Stimulated activated CD4-positive, alpha-beta T cell treated with anti-CD3 and anti-CD28 coated beads, Interleukin-12 subunit alpha, Interleukin-12 subunit beta, amount 100 ng/mL, for 48 hours (primary cell): ENCODE results near the gene RALGAPB.
"Not testable (repeated sequence)": the region's sequence is repeated elsewhere in the genome, so short reads cannot be mapped to it uniquely, and the experiment has no call there.

Experiments
- DNase-seq, 3 donors: peaks; one replicate each; pipeline ENCODE4 v3.0.0-alpha.2; 2020; ENCODE audit warnings: low read depth in 2 of 3, low spot score in 1 of 3

RALGAPB gene

DNA sequence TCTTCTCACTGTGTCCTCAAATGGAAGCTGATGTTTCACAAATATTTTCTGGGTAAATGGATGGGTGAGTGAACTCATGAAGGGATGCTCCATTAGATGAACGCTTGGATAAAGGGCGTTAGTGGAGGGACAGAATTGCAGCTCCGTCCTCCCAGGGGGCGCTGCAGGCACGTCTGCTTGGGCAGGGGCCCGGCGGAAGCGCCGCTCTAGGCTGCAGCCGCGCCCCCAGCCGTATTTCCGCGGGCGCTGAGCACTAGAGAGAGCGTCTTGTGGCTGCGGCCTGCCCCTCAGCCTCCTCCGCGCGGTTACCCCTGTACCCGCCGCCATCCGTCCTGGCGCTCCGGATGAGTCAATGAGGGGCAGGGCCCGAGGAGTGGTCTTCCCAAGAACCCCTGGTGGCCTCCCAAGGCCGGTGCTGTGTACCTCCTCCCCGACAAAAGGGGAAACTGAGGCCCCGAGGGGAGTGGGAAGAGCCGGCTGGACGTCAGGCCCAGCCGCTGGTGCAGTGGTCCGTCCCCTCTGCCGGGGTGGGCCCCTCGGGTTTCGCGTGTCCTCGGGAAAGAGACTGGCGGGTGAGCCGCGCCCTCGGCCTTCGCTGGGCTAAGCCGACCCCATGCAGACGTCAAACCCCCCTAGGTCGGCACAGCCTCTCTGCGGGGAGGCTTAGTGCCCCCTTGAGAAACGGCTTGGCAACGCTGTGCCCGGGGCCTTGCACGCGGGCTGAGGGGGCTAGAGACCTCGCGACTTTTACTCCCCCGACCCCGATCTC, 26.0 kb upstream of the RALGAPB start:
- peak; percentile 87 to 96 (median 94) for DNase-seq

DNA sequence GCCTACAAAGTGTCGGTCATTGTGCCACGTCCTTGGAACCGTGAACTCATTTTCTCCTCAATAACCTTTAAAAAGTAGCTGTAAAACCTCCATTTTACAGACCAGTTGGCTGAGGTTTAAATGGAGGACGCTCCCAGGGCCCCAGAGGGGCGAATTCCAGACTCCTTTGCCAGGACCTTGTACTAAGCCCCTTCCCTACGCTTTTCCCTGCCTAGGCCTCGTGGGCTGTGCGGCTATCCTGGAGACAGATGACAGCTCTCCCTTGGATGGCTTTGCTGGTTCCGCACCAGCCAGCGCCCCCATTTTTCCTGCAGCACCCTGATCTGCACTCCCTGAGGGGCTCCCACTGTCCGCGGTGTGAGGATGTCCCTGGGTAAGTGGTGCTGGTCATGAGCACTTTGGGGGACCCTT, 25.4 kb upstream of the RALGAPB start:
- no peak for DNase-seq

DNA sequence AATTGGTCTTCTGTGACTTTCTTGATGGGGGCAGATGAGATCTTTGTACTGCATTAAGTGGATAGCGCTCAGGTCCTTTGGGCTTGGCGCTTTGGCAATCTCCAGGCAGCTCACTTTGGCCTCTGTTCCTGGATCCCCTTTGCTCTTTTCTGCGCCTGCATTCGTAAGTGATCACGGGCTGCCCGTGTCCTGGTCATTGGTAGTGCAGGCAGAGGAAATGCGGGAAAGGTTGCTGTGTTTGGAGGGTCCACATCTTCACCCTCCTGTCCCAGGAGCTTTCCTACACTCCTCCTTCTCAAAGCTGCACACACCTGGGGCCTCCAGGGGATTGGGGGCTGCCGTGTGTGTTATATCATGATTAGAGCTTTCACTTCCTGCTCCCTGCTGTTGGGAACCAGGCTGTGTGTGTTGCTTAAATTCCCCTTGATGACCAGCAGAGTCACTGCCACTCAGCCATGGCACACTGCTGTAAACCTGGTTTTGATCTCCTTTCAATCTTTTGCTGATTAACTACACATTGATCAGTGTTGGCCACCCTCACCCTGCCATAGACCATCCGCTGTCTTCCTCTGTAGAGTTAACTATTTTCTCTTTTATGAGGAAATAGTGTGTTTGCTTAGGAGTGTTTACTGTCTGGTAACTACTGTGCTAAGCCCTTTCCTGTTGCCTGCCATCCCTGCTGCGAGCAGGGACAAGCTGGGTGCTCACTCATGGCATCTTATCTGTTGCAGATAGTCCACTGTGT, 24.5 kb upstream of the RALGAPB start:
- no peak for DNase-seq

DNA sequence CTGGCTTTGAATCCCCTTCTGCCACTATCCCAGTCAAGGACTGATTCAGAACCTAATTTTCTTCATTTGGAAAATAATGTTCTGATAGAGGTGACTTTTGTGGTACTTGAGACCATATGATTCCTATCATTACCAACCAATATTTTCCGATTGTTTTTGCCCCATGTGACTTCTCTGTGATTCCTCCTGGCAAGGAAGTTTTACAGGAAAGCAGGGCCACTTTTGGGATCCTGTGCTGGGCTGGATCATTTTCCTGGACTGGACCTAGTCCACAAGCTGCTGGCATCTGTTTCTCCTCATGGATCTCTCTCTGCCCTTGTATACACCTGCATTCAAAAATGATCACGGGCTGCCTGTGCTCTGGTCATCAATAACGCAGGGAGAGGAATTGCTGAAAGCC, 23.6 kb upstream of the RALGAPB start:
- DNase-seq, result no peak

DNA sequence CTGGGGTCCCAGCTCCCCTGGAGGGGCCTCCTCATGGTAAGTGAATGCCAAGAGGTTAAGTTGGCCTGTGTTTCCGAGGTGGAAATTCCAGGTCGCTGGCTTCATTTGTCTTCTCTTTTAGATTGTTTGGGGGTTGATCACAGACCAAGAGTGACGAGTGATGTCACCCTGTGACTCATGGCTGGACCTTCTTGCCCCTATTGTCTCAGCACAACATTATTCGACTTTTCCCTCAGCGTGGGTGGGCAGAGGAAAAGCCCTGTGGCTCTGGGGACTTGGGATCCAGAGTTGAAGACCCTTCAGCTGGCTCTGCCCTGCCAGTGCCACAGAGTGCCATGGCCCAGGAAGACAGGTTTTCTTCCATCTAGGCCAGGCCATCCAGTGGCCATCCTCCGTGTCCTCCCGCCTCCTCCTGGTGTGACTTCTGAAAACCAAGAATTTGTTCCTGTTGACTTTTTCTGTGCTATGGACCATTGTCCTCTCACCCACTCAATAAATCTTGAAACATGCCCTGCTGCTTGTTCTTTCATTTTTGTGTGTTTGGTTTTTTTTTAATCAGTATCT, 22.1 kb upstream of the RALGAPB start:
- DNase-seq, result no peak

DNA sequence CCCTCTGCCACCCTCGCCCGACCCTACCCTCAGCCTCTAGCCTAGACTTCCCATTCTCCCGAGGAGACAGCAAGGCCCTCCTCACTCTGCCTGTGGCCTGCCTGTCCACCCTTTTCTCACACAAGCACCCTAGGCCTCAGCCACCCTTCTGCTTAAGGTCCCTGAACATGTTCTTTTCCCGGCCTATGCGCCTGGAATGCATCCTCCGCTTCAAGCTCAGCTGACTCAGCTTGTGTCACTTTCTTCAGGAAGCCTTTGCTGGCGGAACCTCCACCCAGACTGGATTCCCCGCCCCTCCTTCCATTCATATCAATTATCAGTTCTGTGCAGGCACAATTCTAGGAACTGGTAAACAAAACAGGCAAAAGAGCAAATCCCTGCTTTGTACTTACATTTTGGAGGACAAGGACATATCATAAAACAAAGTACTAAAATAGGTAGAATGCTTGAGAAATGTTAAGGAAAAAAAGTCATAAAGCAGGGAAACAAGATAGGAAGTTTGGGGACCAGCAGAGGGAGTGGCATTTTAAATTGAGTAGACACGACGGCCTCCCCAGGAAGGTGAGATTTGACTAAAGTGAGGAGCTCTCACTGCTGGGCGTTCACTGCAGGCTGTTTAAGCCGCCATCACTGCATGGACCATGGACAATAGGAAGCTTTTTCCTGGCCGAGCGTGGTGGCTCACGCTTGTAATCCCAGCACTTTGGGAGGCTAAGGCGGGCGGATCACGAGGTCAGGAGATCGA, 19.6 kb upstream of the RALGAPB start:
- DNase-seq, result no peak

DNA sequence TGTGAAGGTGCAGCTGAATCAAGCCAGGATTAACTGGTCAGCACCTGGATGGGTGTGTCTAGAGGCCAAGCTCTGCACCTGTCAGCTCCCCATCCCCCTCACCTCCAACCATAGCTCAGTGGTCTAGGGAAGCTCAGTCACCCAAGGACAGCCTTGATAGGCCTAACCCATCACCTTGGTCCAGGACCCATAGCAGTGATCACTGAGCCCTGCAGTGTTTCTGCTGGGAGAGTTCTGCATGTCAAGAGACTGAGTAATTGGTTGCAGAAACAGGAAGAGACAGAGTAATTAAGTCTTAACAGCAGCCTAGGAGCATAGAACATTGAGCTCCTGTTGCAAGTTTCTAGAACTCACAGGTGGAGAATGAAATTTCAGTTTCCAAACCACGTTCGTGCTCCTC, 18.7 kb upstream of the RALGAPB start:
- no peak for DNase-seq

DNA sequence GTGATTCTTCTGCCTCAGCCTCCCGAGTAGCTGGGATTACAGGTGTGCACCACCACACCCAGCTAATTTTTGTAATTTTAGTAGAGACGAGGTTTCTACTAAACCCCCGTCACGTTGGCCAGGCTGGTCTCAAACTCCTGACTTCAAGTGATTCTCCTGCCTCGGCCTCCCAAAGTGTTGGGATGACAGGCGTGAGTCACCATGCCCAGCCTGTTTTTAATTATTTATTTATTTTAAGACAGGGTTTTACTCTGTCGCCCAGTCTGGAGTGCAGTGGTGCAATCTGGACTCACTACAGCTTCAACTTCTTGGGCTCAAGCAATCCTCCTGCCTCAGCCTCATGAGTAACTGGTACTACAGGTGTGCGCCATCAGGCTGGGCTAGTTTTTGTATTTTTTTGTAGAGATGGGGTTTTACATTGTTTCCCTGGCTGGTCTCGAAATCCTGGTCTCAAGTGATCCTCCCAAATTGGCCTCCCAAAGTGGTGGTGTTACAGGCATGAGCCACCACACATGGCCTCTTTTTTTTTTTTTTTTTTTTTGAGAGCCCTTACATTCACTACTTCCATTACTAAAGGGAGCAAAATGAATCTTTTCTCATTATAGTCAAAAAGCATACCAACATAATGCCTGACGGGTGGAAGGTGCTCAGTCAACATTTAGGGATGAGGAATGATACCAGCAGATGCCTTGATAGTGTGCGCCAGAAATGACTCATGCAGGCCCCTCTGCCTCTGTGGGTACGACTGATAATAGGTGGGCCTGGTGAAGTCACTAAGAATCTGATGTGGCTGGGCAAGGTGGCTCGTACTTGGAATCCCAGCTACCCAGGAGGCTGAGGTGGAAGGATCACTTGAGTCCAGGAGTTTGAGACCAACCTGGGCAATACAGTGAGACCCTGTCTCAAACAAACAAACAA, 17.8 kb upstream of the RALGAPB start:
- DNase-seq, result no peak

DNA sequence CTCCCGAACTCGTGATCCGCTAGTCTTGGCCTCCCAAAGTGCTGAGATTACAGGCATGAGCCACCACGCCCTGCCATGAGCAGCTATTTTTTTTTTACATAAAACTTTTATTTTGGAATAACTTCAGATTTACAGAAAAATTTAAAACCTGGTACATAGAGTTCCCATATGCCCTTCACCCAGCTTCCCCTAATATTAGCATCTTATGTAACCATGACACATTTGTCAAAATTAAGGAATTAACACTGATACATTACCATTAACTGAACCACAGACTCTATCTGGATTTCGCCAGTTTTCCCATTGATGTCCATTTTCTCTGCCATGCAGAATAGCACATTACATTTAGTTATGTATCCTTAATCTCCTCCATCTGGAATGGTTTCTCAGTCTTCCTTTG, 14.3 kb upstream of the RALGAPB start:
- no peak for DNase-seq

DNA sequence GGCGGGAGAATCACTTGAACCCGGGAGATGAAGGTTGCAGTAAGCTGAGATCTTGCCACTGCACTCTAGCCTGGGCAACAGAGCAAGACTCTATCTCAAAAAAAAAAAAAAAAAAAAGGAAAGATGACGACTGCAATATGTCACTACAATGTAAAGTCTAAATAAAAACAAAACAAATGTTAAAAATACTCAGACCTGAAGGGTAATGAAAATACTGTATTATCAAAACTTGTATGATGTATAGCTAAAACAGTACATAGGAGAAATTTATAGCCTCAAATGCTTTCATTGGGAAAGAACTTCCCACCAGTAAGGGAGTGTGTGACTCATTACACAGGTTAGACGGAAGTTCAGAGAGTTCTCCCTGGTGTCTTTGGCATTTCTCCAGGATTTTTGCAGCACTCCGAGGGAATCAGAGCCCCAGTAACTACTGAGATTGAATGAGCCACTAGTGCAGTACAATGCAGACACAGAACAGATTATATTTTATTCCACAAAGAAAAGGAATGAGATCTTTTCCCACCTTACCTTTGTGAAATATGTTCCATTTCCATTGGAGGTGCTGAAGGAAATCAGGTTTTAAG, 12.5 kb upstream of the RALGAPB start:
- DNase-seq, result no peak

DNA sequence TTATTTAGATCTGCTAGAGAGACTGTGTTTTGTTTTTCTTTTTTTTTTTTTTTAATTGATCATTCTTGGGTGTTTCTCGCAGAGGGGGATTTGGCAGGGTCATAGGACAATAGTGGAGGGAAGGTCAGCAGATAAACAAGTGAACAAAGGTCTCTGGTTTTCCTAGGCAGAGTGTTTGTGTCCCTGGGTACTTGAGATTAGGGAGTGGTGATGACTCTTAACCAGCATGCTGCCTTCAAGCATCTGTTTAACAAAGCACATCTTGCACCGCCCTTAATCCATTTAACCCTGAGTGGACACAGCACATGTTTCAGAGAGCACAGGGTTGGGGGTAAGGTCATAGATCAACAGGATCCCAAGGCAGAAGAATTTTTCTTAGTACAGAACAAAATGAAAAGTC, 12.0 kb upstream of the RALGAPB start:
- DNase-seq, result not testable (repeated sequence)

DNA sequence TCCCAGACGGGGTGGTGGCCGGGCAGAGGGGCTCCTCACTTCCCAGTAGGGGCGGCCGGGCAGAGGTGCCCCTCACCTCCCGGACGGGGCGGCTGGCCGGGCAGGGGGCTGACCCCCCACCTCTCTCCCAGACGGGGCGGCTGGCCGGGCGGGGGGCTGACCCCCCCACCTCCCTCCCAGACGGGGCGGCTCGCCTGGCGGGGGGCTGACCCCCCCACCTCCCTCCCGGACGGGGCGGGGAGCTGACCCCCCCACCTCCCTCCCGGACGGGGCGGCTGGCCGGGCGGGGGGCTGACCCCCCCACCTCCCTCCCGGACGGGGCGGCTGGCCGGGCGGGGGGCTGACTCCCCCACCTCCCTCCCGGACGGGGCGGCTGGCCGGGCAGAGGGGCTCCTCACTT, 11.5 kb upstream of the RALGAPB start:
- DNase-seq, result not testable (repeated sequence)

DNA sequence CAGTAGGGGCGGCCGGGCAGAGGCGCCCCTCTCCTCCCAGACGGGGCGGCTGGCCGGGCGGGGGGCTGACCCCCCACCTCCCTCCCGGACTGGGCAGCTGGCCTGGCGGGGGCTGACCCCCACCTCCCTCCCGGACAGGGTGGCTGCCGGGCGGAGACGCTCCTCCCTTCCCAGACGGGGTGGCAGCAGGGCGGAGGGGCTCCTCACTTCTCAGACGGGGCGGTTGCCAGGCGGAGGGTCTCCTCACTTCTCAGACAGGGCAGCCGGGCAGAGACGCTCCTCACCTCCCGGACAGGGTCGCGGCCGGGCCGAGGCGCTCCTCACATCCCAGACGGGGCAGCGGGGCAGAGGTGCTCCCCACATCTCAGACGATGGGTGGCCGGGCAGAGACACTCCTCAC, 11.1 kb upstream of the RALGAPB start:
- DNase-seq, result not testable (repeated sequence)

DNA sequence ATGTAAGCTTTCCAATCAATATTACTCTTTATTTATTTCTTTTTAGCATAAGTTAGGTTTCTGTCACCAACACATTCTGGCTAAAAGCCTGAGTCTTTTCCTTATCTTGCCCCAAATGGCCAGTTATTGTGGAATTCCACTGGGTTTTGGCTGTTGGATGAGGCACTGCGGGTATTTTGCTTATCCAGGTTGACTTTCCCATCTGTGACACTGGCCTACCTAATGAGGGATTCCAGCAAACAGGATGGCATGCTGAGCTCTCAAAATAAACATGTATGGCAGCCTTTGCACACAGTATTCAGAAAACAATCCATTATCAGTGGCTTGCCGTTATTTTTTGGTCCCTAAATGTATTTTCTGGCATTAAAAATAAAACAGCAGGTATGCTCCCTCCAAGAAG, 6.5 kb upstream of the RALGAPB start:
- no peak for DNase-seq

DNA sequence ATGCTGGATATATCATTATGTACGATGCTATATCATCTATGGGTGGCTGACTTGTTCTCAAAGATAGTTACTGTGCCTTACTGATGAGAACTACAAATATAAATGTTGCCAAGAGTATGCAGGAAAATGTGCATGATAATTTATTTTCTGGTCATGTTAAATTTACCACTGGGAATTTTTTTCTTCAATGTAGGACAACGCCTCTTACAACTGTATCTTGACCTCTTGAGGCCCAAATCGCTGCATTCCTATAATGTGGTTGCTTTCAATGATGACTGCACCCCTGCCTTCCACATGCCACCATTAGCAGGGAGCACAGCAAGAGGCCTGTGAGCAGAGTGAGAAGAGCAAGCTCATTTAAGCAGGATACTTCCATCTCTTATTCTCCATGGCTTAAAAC, 5.7 kb upstream of the RALGAPB start:
- DNase-seq, result no peak

DNA sequence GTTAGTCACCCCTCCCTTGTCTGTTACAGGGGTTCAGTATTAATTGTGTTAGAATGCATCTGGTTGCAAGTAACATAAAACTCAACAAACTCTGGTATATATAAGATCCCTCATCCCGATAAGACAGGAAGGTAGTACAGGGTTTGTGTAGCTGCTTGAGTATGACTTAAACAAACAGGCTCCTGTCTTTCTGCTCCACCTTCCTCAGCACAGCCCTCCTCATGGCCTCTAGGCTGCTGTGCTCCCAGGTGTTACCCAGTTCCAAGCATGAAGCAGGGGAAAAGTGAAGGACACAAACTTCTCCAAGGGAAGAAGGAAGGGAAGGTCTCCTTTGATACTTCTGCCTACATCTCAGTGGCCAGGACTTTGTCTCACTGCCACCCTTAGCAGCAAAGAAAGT, 1.4 kb upstream of the RALGAPB start:
- DNase-seq, result no peak

DNA sequence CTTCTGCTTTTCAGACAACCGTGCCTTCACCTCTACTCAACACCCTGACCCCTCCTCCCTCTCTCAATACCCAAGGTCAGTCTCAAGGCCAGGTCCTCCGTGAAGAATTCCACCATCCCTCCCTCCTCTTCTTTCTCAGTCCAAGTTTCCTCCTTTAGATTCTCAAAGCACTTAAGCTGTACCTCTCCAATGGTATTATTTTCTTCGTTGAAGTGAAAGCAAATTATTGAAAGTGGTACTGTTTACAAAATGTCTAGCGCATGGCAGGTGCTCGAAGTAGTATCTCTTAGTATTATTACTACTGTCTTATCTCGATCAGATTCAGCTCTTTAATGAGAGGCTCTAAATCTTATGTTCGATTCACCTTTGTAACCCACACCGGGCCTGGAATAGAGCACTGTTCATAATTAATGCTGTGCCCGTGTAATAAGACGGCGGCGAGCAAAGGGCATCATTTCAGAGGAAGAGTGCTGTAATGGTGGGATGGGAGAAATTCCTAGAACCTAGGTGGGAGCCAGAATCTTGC, 593 bp upstream of the RALGAPB start:
- DNase-seq, result no peak

DNA sequence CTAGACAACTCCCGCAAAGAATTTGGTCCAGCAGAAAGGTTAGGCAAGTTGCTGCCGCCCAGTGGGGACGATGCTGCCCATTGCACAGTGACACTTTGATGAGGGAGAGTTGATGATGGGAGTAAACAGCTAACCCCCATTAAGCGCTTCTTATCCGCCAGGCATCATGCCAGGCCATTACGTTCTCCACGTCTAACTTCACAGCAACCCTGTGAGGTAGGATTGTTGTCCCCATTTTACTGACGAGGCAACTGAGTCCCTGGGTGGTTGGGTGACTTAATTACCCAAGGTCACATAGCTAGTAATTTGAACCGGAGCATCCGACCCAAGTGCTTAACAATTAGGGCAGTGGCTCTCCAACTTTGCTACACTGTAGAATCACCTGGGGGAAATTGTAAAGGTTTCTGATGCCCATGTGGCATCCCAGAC, 738 bp downstream of the RALGAPB start:
- no peak for DNase-seq

DNA sequence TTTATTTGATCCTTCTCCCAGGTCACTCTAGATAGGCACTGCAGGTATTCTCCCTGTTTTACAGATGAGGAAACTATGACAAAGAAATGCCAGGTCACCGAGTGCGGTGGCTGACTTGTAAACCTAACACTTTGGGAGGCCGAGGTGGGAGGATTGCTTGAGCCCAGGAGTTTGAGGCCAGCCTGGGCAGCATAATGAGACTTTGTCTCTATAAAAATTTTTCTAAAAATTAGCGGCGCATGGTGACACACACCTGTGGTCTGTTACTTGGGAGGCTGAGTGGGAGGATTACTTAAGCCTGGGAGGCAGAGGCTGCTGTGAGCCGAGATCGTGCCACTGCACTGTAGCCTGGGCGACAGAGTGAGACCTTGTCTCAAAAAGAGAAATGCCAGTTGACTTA, 5.1 kb downstream of the RALGAPB start:
- no peak for DNase-seq

DNA sequence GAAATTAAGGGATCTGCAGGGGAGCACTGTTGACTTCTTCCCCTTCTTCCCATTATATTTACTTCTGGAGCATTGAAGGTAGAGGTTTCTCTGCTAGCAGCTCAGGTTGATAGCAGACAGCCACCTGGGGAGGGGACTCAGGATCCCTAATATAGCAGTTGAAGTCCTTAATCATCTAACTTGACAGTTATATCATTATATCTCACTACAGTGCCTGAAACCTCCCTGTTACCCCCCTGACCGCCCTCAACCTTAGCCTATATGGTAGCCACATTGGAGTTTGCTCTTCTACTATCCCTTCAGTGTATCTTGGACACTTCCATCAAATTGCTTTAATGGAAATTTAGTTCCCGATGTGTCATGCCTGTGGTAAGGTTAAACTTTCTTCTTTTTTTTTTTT, 7.0 kb downstream of the RALGAPB start:
- no peak for DNase-seq
